Islet of Langerhans (tissue), 1 donor: ENCODE results near the gene CCSER1.

Source experiments
- FAIRE-seq: peaks from one replicate; lab custom pipeline; 2011; peaks lifted over from hg19 to GRCh38; lab: Jason Lieb, UNC

Gene CCSER1

GRCh38 chr4:90127223-90127705 is at the start of gene CCSER1:
Gene CCSER1, plus strand, starts transcription at chr4:90127394.
- no peak for FAIRE-seq

- FAIRE-seq: no peak
Observed at GRCh38 chr4:90078440-90078839, 48.8 kb upstream of the CCSER1 start.

GRCh38 chr4:90080116-90080515 is 47.1 kb upstream of the CCSER1 start:
- no peak for FAIRE-seq

- FAIRE-seq: no peak
Observed at GRCh38 chr4:90081432-90082144, 45.6 kb upstream of the CCSER1 start.

- no peak for FAIRE-seq
Observed at GRCh38 chr4:90082449-90082848, 44.7 kb upstream of the CCSER1 start.

- FAIRE-seq: no peak
Observed at GRCh38 chr4:90084277-90084966, 42.8 kb upstream of the CCSER1 start.

GRCh38 chr4:90084967-90085295 is 42.3 kb upstream of the CCSER1 start:
- FAIRE-seq: no peak

GRCh38 chr4:90093526-90093925 is 33.7 kb upstream of the CCSER1 start:
- FAIRE-seq: no peak

GRCh38 chr4:90095000-90095399 is 32.2 kb upstream of the CCSER1 start:
- no peak for FAIRE-seq

- no peak for FAIRE-seq
Observed at GRCh38 chr4:90099812-90100211, 27.4 kb upstream of the CCSER1 start.

GRCh38 chr4:90103991-90104390 is 23.2 kb upstream of the CCSER1 start:
- FAIRE-seq: no peak

GRCh38 chr4:90105274-90105673 is 21.9 kb upstream of the CCSER1 start:
- no peak for FAIRE-seq

- no peak for FAIRE-seq
Observed at GRCh38 chr4:90112715-90113114, 14.5 kb upstream of the CCSER1 start.

GRCh38 chr4:90113881-90114457 is 13.2 kb upstream of the CCSER1 start:
- no peak for FAIRE-seq

- FAIRE-seq: no peak
Observed at GRCh38 chr4:90118527-90119195, 8.5 kb upstream of the CCSER1 start.

- no peak for FAIRE-seq
Observed at GRCh38 chr4:90120037-90120436, 7.2 kb upstream of the CCSER1 start.

GRCh38 chr4:90120815-90121214 is 6.4 kb upstream of the CCSER1 start:
- FAIRE-seq: no peak

- FAIRE-seq: no peak
Observed at GRCh38 chr4:90121676-90122354, 5.4 kb upstream of the CCSER1 start.

- no peak for FAIRE-seq
Observed at GRCh38 chr4:90122355-90122748, 4.8 kb upstream of the CCSER1 start.

GRCh38 chr4:90124276-90124675 is 2.9 kb upstream of the CCSER1 start:
- no peak for FAIRE-seq

- FAIRE-seq: no peak
Observed at GRCh38 chr4:90126805-90127204, 389 bp upstream of the CCSER1 start.

GRCh38 chr4:90127706-90128345 is 632 bp downstream of the CCSER1 start:
- no peak for FAIRE-seq
